Putamen (tissue), 1 donor: ENCODE results near the gene KCNN1.
"Not testable (repeated sequence)": the region's sequence is repeated elsewhere in the genome, so short reads cannot be mapped to it uniquely, and the experiment has no call there.

Source experiments
- DNase-seq: peaks from one replicate; pipeline ENCODE4 v3.0.0-alpha.2; 2016; ENCODE audit warnings: low spot score

Gene KCNN1

DNA sequence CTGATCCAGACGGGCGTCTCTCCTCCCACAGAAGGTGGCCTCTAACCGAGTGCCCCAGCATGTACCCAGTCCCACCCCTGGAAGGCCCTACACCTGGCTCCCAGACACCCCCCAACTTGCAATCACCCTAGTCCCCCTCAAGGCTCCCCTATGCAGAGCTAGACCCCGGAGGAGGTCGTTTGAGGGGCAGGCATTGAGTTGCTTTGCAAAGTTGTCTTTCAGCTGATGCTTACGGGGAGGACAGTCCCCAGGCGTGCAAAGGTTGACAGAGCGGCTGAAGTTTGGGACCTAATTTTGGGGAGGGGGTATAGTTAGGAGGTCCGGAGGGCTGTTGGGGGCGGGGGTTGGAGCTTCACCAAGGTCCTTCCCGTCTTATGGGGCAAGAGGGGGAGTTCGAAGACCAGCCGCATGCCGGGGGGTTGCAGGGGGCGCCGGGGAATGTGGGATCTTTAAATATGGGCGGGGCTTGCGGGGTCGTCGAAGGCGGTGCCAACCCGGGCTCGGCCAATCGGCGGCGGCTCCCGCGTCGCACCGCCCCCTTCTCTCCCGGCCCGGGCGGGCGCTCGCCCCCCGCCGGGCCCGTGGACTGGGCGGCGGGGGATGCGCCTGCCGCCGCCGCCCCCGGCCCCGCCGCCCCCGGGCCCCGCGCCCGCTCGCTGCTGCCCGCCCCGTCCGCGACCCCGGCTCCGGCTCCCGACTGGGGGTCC, at the start of gene KCNN1:
Gene KCNN1, plus strand, starts transcription at position 558 of the 707 bp plus-strand sequence. CDS start 6,782 bp downstream, outside the sequence.
- DNase-seq, result no peak

DNA sequence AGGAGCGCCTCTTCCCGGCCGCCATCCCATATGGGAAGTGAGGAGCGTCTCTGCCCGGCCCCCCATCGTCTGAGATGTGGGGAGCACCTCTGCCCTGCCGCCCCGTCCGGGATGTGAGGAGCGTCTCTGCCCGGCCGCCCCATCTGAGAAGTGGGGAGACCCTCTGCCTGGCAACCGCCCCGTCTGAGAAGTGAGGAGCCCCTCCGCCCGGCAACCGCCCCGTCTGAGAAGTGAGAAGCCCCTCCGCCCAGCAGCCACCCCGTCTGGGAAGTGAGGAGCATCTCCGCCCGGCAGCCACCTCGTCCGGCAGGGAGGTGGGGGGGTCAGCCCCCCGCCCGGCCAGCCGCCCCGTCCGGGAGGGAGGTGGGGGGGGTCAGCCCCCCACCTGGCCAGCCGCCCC, 48.8 kb upstream of the KCNN1 start:
- DNase-seq, result not testable (repeated sequence)

GRCh38 chr19:17919122-17919521, 47.8 kb upstream of the KCNN1 start:
- DNase-seq, result not testable (repeated sequence)

DNA sequence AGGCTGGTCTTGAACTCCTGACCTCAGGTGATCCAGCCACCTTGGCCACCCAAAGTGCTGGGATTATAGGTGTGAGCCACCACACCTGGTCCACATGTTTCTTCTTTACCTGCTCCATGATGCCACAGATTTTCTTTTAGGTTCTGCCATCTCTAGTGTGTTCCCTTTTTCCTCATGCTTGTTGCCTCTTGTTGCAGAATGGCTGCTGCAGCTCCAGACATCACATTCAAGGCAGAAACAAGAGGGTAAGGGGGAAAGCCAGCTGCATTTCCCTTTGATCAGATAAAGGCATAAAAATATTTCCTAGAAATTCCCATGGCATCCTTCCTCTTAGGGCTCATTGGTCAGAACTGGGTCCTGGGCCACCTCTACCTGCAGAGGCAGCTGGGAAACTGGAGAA, 46.4 kb upstream of the KCNN1 start:
- no peak for DNase-seq

DNA sequence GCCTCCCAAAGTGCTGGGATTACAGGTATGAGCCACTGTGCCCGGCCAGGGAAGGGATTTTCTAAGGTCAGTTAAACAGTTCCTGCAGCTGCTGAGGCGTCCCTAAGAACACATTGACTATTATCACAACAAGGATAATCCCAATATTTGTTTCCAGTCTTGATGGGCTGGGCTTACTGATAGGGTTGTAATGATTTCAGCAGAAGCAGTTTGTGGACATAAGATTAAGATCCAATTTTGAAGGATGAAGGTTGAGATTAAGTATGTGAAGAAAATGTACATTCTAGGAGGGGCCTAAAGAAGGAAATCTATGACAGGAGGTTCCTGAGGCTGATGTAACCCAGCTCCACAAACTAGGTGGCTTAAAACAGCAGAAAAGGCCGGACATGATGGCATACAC, 44.8 kb upstream of the KCNN1 start:
- DNase-seq, result no peak

DNA sequence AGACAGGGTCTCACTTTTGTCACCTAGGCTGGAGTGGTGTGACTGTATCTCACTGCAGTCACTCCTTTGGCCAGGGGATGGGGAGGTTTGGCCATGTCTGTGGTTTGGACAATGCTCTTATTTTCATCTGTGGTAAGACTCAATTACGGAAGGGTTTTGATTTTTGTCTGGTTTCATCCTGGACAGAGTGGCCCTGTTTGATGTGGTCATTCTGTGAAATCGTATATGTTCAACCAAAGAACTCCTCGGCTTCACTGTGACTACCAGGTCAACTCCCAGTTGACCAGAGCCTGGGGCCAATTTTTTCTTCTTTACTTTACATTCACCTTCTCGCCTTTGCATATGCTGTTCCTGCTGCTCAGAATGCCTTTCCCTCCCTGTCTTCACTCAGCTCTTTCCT, 40.9 kb upstream of the KCNN1 start:
- DNase-seq, result no peak

DNA sequence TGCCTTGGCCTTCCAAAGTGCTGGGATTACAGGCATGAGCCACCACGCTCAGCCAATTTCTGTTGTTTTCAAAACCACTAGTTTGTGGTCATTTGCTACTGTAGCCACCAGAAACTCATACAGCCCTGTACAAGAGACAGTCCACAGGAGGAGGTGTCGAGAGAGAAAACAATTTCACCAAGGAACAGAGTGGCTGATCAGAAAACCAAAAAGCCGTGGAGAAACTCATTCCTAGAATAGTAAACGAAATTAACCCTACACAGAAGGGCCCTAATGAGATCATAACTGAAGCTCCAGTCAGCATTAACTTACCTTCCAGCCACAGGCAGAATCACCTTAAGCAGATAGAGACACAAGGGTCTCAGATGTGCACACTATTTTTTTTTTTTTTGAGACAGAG, 37.9 kb upstream of the KCNN1 start:
- no peak for DNase-seq

DNA sequence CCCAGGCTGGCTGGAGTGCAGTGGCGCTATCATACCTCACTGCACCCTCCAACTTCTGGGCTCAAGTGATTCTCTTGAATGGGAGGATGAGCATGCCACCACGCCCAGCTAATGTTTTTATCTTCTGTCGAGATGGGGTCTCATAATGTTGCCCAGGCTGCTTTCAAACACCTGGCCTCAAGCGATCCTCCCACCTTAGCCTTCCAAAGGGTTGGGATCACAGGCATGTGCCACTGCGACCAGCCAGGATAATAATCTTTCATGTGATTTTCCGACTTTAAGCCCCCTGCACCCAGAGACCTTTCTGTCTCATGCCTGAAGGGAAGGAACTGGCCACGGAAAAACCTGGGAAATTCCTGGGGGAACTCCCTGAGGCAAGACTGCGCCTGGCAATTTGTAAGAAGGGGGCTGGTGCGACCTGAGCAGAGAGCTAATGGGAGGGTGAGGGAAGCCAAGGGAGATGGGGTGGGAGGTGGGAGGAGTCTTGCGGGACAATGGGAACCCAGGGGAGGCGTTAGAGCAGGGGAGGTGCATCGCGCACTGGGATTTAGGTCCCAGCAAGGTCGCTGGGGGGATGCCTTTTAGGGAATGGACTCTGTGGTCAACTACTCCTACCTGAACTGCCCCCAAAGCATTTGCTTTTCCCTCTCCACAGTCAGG, 35.2 kb upstream of the KCNN1 start:
- DNase-seq, result no peak

DNA sequence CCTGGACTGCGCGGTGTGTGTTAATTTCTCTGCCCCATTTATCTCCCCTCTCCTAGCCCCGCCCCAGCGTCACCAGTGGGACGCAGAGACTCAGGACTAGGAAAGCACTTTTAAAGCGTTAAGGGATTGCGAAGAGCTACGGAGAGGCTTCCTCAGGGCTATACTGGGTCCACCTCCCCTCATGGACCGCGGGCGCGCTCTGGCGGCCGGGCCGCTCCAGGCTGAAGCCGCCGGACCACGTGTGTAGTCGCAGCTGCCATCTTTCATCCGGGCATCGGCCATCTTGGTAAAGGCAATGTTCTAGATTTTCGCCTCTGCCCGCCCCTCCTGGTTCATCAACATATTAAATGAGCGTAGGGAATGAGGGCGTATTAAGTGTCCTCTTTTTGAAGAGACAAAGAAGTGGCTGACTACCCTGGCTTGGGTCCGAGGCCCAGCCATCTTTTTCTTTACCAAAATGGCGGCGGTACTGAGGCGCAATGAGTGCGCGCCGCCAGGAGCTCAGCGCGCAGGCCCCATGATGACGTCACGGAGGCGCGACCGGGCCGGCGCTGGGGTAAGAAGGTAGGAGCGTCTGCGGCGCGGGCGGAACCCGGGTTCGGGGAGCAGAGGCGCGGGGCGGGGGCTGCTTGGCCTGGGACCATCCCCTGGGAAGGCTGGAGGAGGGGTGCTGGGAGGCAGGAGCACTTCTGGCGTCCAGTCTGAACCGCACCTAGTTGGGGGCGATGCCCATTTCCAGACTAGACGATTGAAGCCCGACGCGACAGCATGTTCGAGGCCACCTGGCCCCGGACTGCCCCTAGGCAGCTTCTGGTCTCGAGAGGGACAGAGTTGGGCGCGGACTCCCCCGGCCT, 34.2 kb upstream of the KCNN1 start, which contains the start of gene CCDC124:
Gene CCDC124, plus strand, starts transcription at position 531 of the 854 bp plus-strand sequence. CDS start 3,406 bp downstream, outside the sequence.
- peak; percentile 88 for DNase-seq

DNA sequence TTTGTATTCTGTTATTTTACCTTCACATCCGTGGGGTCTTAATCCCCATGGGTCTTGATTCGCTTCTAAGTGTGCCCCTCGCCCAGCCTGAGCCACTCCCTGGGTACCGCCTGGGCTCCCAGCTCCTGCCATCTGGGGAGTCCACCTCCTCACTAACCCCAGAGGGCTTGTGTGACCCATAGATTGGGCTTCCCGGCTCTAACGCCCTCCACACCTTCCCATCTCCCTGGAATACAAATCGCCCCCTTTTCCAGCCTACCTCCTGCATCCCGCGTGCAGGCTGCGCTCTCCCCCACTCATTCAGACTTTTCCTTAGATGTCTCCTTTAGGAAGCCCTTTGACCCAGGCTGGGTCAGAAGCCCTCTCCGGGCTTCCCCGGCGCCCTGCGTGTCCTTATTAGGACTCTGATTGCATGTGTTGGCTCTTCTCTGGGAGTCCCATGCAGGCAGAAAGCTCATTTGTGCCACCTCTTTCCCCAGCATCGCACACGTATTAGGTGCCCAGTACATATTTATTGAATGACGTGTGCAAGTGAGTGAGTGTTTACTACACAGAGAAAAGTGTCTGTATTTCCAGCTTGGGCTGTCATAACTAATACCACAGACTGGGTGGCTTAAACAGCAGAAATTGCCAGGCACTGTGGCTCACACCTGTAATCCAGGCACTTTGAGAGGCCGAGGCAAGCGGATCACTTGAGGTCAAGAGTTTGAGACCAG, 33.3 kb upstream of the KCNN1 start:
- no peak for DNase-seq

GRCh38 chr19:17936379-17936778, 30.5 kb upstream of the KCNN1 start:
- no peak for DNase-seq

GRCh38 chr19:17937371-17937900, 29.5 kb upstream of the KCNN1 start:
- DNase-seq, result no peak

GRCh38 chr19:17938092-17938845, 28.6 kb upstream of the KCNN1 start:
- peak; percentile 57 for DNase-seq

GRCh38 chr19:17942181-17942580, 24.7 kb upstream of the KCNN1 start:
- DNase-seq, result no peak

DNA sequence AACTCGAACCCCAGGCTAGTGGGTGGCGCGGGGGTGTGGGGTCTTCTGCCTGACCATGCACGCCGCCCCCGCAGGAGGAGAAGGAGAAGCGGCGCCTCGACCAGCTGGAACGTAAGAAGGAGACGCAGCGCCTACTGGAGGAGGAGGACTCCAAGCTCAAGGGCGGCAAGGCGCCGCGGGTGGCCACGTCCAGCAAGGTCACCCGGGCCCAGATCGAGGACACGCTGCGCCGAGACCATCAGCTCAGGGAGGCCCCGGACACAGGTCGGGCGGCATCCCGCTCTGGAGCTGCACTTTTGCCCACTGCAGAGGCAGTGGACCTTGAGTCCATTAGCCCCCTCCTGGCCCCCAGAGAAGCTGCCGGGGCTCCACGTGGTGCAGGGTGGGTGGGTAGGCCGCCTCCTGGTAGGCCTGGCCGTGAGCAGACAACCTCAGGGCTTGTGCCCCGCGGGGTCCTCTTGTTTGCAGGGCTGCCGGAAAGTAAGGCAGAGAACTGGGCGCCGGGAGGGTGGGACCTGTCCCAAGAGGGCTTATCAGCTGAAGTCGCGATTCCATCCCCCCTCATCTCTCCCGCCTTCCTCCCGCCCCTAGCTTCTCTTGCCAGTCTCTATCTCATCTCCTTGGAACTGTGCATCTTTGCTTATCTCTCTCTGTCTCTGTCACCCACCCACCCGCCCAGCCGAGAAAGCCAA, 24.2 kb upstream of the KCNN1 start:
- no peak for DNase-seq

DNA sequence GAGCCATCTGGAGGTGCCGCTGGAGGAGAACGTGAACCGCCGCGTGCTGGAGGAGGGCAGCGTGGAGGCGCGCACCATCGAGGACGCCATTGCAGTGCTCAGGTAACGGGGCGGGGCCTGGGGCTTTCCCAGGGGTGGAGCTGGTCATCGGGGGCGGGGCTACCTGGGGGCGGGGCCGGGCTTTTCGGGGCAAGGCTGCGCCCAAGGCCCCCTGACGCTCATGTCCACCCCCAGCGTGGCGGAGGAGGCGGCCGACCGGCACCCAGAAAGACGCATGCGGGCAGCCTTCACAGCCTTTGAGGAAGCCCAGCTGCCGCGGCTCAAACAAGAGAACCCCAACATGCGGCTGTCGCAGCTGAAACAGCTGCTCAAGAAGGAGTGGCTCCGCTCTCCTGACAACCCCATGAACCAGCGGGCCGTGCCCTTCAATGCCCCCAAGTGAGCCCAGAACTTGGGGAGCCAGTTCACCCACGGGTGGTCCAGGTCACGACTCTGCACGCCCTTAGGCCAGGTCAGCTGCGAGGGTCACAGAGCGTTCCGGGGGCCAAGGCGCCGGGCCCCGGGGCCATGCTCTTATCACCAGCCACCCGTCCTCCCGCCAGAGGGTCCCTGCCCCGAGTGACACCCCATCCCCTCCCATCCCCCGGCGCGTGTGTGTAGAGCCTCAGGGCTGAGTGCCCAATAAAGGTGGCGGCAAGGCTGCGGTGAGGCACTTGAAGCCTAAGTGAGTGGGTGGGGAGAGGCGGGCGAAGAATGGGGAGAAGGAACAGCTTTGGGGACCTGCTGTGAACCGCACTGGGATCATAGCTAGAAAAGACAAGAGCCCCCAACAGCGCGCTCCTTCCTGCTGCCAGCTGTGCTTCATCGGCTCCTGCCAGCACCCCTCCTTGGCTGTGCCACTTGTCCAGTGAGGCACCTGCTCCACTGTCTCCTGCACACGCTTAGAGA, 23.4 kb upstream of the KCNN1 start:
- DNase-seq, result no peak

DNA sequence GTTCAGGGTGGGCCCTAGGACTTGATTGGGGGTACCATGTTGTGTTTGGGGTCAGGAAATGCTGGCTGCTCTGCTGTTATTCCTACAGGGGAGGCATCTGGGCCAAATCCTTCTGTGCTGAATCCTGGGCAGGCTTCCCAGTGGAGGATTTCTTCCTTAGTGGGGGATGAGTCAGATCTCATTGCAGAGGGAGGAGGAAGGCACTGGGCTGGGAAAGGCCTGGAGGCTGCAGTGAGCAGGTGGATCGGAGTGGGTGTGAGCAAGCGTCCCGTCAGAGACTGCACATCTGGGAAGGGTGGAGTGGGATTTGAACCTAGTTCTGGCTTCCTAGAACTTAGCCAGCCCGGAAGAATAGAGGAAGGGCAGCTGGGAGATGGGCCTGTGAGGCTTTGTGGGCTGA, 22.6 kb upstream of the KCNN1 start:
- peak; percentile 53 for DNase-seq

DNA sequence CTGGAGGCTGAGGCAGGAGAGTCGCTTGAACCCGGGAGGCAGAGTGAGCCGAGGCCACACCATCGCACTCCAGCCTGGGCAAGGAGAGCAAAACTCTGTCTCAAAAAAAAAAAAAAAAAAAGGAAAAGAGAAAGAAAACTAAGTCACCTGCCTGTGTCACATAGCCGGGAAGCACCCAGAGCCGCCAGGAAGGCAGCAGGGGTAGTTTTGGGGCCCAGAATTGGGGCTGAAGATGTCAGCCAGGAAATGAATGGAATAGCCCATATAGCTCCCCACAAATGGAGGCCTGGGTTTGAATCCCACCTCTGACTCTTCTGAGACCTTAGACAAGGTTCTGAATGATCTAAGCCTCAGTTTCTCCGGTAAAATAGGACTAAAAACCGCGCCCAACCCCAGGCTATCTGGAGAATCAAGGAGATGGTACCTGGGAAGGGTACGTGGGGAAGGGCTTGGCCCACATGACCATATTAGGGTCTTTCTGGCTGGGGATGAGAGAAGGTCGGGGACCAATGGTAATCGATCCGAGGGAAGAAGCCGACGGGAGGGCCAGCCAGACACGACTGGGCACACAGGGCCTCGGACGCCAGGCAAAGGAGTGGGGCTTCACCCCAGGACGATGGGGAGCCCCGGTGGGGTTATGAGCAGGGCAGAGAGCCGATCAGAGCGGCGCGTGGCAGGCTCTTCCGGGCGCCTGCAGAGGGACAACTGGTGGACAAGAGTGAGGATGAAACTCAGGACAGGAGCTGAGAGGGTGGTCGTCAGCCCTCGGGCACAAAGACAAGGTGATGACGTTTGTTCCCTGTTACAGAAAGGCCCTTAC, 19.7 kb upstream of the KCNN1 start:
- DNase-seq, result no peak
